Psoas muscle (tissue), 8 donors: Measurements from ENCODE around the gene ATXN2. TPM values are rescaled to one million over a fixed set of nuclear protein-coding genes. Genes with fewer than 3 reads are reported as not detected.
A peak's percentile ranks its signal among the peaks of the same experiment; 100 is the strongest.
"Not testable (repeated sequence)": the region's sequence is repeated elsewhere in the genome, so short reads cannot be mapped to it uniquely, and the experiment has no call there.

Experiments
- ATAC-seq, 4 donors: fragments of 200-7000 bp; cut with Tn5 transposase; one replicate each; pipeline ENCODE4 v1.9.1; 2020; ENCODE audit warnings: moderate library complexity in 3 of 4, mild to moderate bottlenecking in 2 of 4
- DNase-seq, 2 donors: peaks; one replicate each; pipeline ENCODE4 v3.0.0-alpha.2; 2020
- H3K27ac ChIP-seq: fragments of 200-600 bp; one replicate; pipeline ENCODE4 v1.8.0; 2022
- H3K27me3 ChIP-seq, 3 donors: fragments of 200-600 bp in 1 of 3; one replicate each; pipeline versions ENCODE4 v1.6.1 to v1.8.0; 2013 to 2022; ENCODE audit warnings: low read length in 2 of 3, mild to moderate bottlenecking in 2 of 3, moderate library complexity in 1 of 3; ENCODE audit not compliant: insufficient read depth in 3 of 3
- H3K36me3 ChIP-seq, 2 donors: fragments of 200-600 bp in 1 of 2; one replicate each; pipeline versions ENCODE4 v1.6.1 to v1.8.0; 2013 to 2022; ENCODE audit warnings: low read depth in 1 of 2, mild to moderate bottlenecking in 1 of 2, moderate library complexity in 1 of 2; ENCODE audit not compliant: insufficient read depth in 1 of 2
- H3K4me1 ChIP-seq: fragments of 200-600 bp; one replicate; pipeline ENCODE4 v1.8.0; 2022
- H3K4me3 ChIP-seq: fragments of 200-600 bp; one replicate; pipeline ENCODE4 v1.8.0; 2022; ENCODE audit warnings: mild to moderate bottlenecking
- H3K9me3 ChIP-seq: fragments of 200-600 bp; one replicate; pipeline ENCODE4 v1.8.0; 2022
- WGBS, 3 donors: extraction: QIAGEN DNeasy Blood & Tissue Kit; methylation state at CpG; one replicate each; pipeline versions ENCODE4 v1.1.6 to v1.1.7; 2013; 5-methylcytosine and 5-hydroxymethylcytosine counted together
- intact Hi-C, 2 donors: fragments of 100-400 bp; cut with DNase I; formaldehyde crosslinking; loops; one replicate each; pipeline versions ENCODE4 v1.11.0 to v1.14.2; 2022
- polyA plus RNA-seq, 3 donors: library from polyadenylated mRNA; stranded (reverse); fragments of 200-250 nt; gene quantifications; one replicate each; pipeline ENCODE4 v1.2.3, GENCODE V29; 2013
- total RNA-seq, 4 donors: library from RNA; stranded (reverse); fragmentation: NEBNext Ultra II Directional in 2 of 4; extraction: Animal tissue kit (Norgen Biotek cat#: 25700) in 2 of 4; gene quantifications; one replicate each; pipeline versions ENCODE4 v1.2.1 to v1.2.4, GENCODE V29; 2021 to 2023
- TF ChIP-seq, protein P1 (sequence below): fragments of 200-600 bp; IDR thresholded peaks from one replicate; pipeline ENCODE4 v1.8.0; 2022; ENCODE audit warnings: antibody characterized with exemption
- donor health status: healthy with polysubstance abuse.
- donor health status: DM: no; HTN: no; CAD: no; lungs with moderate emphysema.
- donor health status: Bipolar disorder and iron deficiency.
- donor health status: healthy.
- donor health status: DM: yes; HTN: yes; CAD: no.
- donor health status: DM: no; HTN: no; CAD: no.
- donor health status: DM: no; HTN: no; CAD: no.
- donor health status: DM: yes; HTN: yes; CAD: no.

ATXN2 gene
- total and polyA plus RNA-seq, 7 donors, result 17.2 to 39.2 (median 32.9) TPM

DNA sequence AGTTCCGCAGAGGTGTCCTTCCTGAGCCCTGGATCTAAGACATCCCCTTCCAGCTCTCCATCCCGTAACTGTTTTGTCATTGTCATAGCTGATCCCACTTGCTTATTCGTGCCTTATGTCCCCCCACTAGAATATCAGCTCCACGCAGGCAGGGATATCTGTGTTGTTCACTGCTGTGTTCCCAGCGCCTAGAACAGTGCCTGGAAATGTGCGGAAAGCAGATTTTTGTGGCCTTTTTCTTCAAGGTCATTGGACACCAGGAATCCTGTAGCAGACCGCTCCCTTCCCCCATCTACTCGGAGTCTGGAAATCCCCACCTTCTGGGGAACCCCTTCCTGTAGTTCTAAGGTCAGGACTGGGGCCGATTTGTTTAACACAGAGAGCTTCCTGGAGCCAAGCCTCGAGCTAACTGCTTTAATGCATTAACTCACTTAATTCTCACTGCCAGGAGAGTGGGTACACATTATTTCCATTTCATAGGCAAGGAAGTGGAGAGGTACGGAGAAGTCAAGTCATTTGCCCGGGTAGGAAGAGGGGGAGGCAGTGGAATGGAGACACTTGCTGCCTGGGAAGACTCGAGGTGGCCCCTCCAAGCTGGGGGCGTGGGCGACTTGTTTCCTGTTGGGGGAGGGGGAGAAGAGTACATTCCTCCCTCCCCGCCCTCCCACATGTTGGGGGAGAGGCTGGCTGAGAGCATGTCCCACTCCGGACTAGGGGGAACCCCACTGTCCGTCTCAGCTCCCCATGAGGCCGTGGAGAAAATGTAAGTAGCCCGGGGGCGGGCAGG is 194.6 kb downstream of the ATXN2 start:
- peaks cover 0 to 2% (median 0%) of the 10 kb centered on the region in 3 donors for H3K27me3 ChIP-seq
- ATAC-seq, result no peak
- peaks cover 33% of the 10 kb centered on the region for H3K4me1 ChIP-seq
- no peak for DNase-seq
- H3K36me3 ChIP-seq, result no peaks in the 10 kb centered on the region
- peak overlapping the region; percentile 93 for H3K4me3 ChIP-seq
- peak overlapping the region; percentile 84 for H3K27ac ChIP-seq
- TF ChIP-seq, protein P1, sequence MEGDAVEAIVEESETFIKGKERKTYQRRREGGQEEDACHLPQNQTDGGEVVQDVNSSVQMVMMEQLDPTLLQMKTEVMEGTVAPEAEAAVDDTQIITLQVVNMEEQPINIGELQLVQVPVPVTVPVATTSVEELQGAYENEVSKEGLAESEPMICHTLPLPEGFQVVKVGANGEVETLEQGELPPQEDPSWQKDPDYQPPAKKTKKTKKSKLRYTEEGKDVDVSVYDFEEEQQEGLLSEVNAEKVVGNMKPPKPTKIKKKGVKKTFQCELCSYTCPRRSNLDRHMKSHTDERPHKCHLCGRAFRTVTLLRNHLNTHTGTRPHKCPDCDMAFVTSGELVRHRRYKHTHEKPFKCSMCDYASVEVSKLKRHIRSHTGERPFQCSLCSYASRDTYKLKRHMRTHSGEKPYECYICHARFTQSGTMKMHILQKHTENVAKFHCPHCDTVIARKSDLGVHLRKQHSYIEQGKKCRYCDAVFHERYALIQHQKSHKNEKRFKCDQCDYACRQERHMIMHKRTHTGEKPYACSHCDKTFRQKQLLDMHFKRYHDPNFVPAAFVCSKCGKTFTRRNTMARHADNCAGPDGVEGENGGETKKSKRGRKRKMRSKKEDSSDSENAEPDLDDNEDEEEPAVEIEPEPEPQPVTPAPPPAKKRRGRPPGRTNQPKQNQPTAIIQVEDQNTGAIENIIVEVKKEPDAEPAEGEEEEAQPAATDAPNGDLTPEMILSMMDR, result no peak
- WGBS, 3 donors, result 46 to 47% (median 47%) methylated on average over 20 to 21 of the region's 21 CpGs
- no peaks in the 10 kb centered on the region for H3K9me3 ChIP-seq
- intact Hi-C loops, result loop anchor here in 1 of 2 donors (2.0 kb wide), 1 partner anchor 42 kb away; no protein-coding TSS in a partner anchor

DNA sequence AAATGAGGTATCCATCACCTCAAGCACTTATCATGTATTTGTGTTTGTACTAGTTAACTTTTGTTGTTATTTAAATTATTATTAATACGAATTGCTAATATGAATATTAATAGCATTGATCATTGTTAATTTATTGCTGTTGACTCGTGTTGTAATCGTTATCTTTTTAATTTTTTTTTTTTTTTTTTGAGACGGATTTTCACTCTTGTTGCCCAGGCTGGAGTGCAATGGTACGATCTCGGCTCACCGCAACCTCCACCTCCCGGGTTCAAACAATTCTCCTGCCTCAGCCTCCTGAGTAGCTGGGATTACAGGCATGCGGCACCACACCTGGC is 196.7 kb downstream of the ATXN2 start:
- intact Hi-C loops, DNase-seq, H3K4me3 ChIP-seq, H3K27me3 ChIP-seq, H3K9me3 ChIP-seq, H3K36me3 ChIP-seq, ATAC-seq: not testable (repeated sequence)
- WGBS, 3 donors, result 85 to 93% (median 88%) methylated on average over 9 of the region's 9 CpGs
- peak overlapping the region; percentile 74 for H3K27ac ChIP-seq
- peaks cover 26% of the 10 kb centered on the region for H3K4me1 ChIP-seq

Other genes starting within 250 kb of the ATXN2 start
- 1 to 10 TPM; 5.3 to 7.0 (median 6.1) TPM for gene PHETA1, start 230.2 kb downstream of the ATXN2 start, total RNA-seq
- 10 to 100 TPM in 1 of 3 donors, 1 to 10 TPM in 2; 7.6 to 19.9 (median 8.2) TPM for gene PHETA1, start 230.2 kb downstream of the ATXN2 start, polyA plus RNA-seq
- 10 to 100 TPM; 10.5 to 25.0 (median 13.2) TPM for gene SH2B3, start 193.4 kb downstream of the ATXN2 start, total RNA-seq
- gene SH2B3, start 193.4 kb downstream of the ATXN2 start, polyA plus RNA-seq, result 10 to 100 TPM in 1 of 3 donors, 1 to 10 TPM in 2; 4.4 to 22.0 (median 6.4) TPM
- 10 to 100 TPM; 18.3 to 29.6 (median 22.1) TPM for gene BRAP, start 86.6 kb upstream of the ATXN2 start, total RNA-seq
- gene BRAP, start 86.6 kb upstream of the ATXN2 start, polyA plus RNA-seq, result 10 to 100 TPM; 13.5 to 34.6 (median 13.9) TPM
- gene ACAD10, start 86.7 kb upstream of the ATXN2 start, total RNA-seq, result 10 to 100 TPM in 3 of 4 donors, 1 to 10 TPM in 1; 7.5 to 20.2 (median 12.1) TPM
- gene ACAD10, start 86.7 kb upstream of the ATXN2 start, polyA plus RNA-seq, result 10 to 100 TPM in 1 of 3 donors, 1 to 10 TPM in 2; 6.0 to 15.3 (median 6.7) TPM
- 100 to 1,000 TPM; 135 to 212 (median 158) TPM for gene ALDH2, start 167.6 kb upstream of the ATXN2 start, total RNA-seq
- 100 to 1,000 TPM in 1 of 3 donors, 10 to 100 TPM in 2; 66.6 to 129 (median 90.4) TPM for gene ALDH2, start 167.6 kb upstream of the ATXN2 start, polyA plus RNA-seq
- 10 to 100 TPM; 23.9 to 36.0 (median 31.0) TPM for gene MAPKAPK5, start 242.9 kb upstream of the ATXN2 start, total RNA-seq
- 10 to 100 TPM; 21.7 to 41.2 (median 39.8) TPM for gene MAPKAPK5, start 242.9 kb upstream of the ATXN2 start, polyA plus RNA-seq